Pons (tissue), 1 donor: ENCODE data around the gene EFCAB8.

ENCODE experiments used
- DNase-seq: peaks from one replicate; pipeline ENCODE4 v3.0.0-alpha.2; 2016; ENCODE audit warnings: low spot score

EFCAB8 gene

GRCh38 chr20:33007376-33008335 lies 148.9 kb downstream of the EFCAB8 start, which contains the start of gene BPIFB2:
TSS of gene BPIFB2 (plus strand) at chr20:33007704. CDS start at chr20:33008575, 871 bp downstream.
- DNase-seq = no peak

DNA sequence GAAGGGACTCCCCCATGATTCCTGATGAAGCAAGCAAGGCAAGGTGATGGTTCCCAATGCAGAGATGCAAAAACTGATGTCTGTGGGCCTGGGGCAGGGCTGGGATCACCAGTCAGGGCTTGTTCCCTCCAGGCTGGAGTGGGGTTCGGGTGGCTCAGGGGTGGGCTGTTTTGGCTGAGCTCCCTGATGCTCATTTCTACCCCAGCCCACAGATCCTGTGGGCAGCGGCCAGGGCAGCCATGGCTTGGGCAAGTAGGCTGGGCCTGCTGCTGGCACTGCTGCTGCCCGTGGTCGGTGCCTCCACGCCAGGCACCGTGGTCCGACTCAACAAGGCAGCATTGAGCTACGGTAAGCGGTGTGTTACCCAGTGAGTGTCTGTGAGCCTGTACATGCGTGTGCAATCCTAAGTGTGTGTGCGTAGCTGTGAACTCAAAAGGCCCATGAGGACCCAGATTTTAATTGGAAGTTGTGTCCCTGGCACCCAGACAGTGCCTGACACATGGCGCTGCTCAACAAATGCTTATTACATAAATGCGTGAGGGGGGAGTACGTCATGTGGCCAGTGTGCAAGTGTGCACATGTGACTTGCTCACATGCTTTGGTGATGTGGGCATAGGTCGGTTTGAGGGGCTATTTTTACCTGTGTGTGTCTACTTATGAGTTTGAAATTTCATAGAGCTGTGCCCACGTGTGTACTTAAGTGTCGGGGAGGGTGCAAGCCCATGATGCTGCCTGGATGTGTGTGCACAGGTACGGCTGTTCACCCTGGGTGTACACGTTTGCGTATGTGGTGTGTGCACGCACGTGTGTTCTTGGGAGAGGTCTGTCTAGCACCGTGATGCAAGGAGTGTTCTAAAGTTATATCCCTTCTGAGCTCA lies 149.9 kb downstream of the EFCAB8 start:
- no peak for DNase-seq

- no peak for DNase-seq
Observed at GRCh38 chr20:33009214-33010132, 150.8 kb downstream of the EFCAB8 start.

DNA sequence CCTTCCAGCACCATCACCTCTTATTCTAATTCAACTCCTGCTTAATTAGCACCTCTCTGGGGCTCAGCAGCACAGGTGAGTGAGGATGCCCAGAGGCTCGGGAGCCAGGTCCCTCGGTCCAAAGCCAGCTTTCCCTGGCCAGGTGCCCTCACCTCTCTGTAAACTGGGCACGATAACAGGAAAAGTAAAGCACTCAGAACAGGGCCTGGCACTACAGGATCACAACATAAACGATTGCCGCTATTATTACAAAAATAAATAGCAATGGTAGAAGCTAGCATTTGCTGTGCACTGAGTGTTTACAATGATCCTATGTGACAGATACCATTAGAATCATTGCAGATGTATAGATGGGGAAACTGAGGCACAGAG lies 151.4 kb downstream of the EFCAB8 start:
- no peak for DNase-seq

GRCh38 chr20:33010674-33011449 lies 152.1 kb downstream of the EFCAB8 start:
- DNase-seq = no peak
